ENCODE results near the gene R3HCC1L.

- no peak for TF ChIP-seq GATA2 (IDR thresholded peaks at IDR 0.05; ENCODE audit: low read depth, low read length)
- no peak for TF ChIP-seq GATA3 (IDR thresholded peaks at IDR 0.05; ENCODE audit: low read depth, low read length)
These were observed 38.8 kb downstream of the R3HCC1L start for GRCh38 chr10:98173260-98173659.

All from SH-SY5Y (cell line).